Liver (tissue), 9 donors: ENCODE results near the gene PRR36. TPM values are rescaled to one million over a fixed set of nuclear protein-coding genes. Genes with fewer than 3 reads are reported as not detected.

Experiments used
- DNase-seq: peaks from one replicate; pipeline ENCODE4 v3.0.0-alpha.2; 2017; ENCODE audit warnings: low spot score
- H3K27ac ChIP-seq, 2 donors: one replicate each; pipeline ENCODE4 v1.7.0; 2013; ENCODE audit warnings: inconsistent platforms in 2 of 2, low read length in 2 of 2, control low read depth in 1 of 2, low read depth in 1 of 2, mild to moderate bottlenecking in 1 of 2
- H3K27me3 ChIP-seq, 4 donors: one replicate each; pipeline versions ENCODE4 v1.6.1 to v1.7.0; 2013; ENCODE audit warnings: low read length in 3 of 4, inconsistent platforms in 1 of 4, mild to moderate bottlenecking in 1 of 4, moderate library complexity in 1 of 4; ENCODE audit not compliant: control insufficient read depth in 4 of 4, insufficient read depth in 4 of 4
- H3K36me3 ChIP-seq, 4 donors: one replicate each; pipeline versions ENCODE4 v1.6.1 to v1.7.0; 2013; ENCODE audit warnings: low read length in 3 of 4, mild to moderate bottlenecking in 3 of 4, low read depth in 1 of 4, moderate library complexity in 1 of 4; ENCODE audit not compliant: control insufficient read depth in 4 of 4, insufficient read depth in 3 of 4
- H3K4me1 ChIP-seq, 4 donors: one replicate each; pipeline versions ENCODE4 v1.6.1 to v1.7.0; 2013; ENCODE audit warnings: low read length in 3 of 4, mild to moderate bottlenecking in 3 of 4, moderate library complexity in 1 of 4; ENCODE audit not compliant: control insufficient read depth in 4 of 4, insufficient read depth in 4 of 4
- H3K4me3 ChIP-seq, 3 donors: one replicate each; pipeline versions ENCODE4 v1.6.1 to v1.7.0; 2013; ENCODE audit warnings: low read length in 3 of 3, control low read depth in 1 of 3, low read depth in 1 of 3, mild to moderate bottlenecking in 1 of 3
- H3K9ac ChIP-seq, 2 donors: one replicate each; pipeline ENCODE4 v1.7.0; 2013; ENCODE audit warnings: low read length in 2 of 2, mild to moderate bottlenecking in 2 of 2, moderate library complexity in 2 of 2, control low read depth in 1 of 2, low read depth in 1 of 2
- H3K9me3 ChIP-seq, 4 donors: one replicate each; pipeline versions ENCODE4 v1.6.1 to v1.7.0; 2013; ENCODE audit warnings: low read length in 3 of 4; ENCODE audit not compliant: control insufficient read depth in 4 of 4
- EGR1 ChIP-seq, 2 donors: IDR thresholded peaks; 2 replicates each; pipeline ENCODE4 v1.6.1; 2016 to 2018; ENCODE audit warnings: antibody characterized with exemption in 2 of 2, low read depth in 2 of 2
- FOXA1 ChIP-seq: IDR thresholded peaks from 2 replicates; pipeline ENCODE4 v1.6.1; 2016; ENCODE audit warnings: antibody characterized with exemption
- FOXA2 ChIP-seq: IDR thresholded peaks from 2 replicates; pipeline ENCODE4 v1.6.1; 2016; ENCODE audit warnings: antibody characterized with exemption
- GABPA ChIP-seq, 2 donors: IDR thresholded peaks in 1 of 2; conservative IDR thresholded peaks in 1 of 2; 2 replicates each; pipeline ENCODE4 v1.6.1; 2016; ENCODE audit warnings: antibody characterized with exemption in 2 of 2, mild to moderate bottlenecking in 1 of 2, moderate library complexity in 1 of 2
- HNF4A ChIP-seq, 2 donors: conservative IDR thresholded peaks; 2 replicates each; pipeline ENCODE4 v1.6.1; 2016; ENCODE audit warnings: antibody characterized with exemption in 2 of 2, mild to moderate bottlenecking in 2 of 2
- HNF4G ChIP-seq: IDR thresholded peaks from 2 replicates; pipeline ENCODE4 v1.6.1; 2016; ENCODE audit warnings: antibody characterized with exemption
- NR2F2 ChIP-seq: IDR thresholded peaks from 2 replicates; pipeline ENCODE4 v1.6.1; 2016; ENCODE audit warnings: antibody characterized with exemption
- RAD21 ChIP-seq, 2 donors: IDR thresholded peaks; 2 replicates each; pipeline ENCODE4 v1.6.1; 2016; ENCODE audit warnings: antibody characterized with exemption in 2 of 2, mild to moderate bottlenecking in 2 of 2
- WGBS: extraction: QIAGEN DNeasy Blood & Tissue Kit; methylation state at CpG from one replicate; pipeline ENCODE4 v1.1.7; 2013; 5-methylcytosine and 5-hydroxymethylcytosine counted together
- polyA plus RNA-seq, 2 donors: library from polyadenylated mRNA; stranded (reverse) in 1 of 2; unstranded in 1 of 2; fragments of 200-250 nt in 1 of 2; fragments of >200 nt in 1 of 2; fragmentation: Nextera tagmentation in 1 of 2; extraction: Ambion mirVana in 1 of 2; gene quantifications; one replicate each; pipeline versions ENCODE4 v1.2.1 to v1.2.3, GENCODE V29; 2013 to 2015
- total RNA-seq, 2 donors: library from RNA; depleted of rRNA; stranded (reverse); fragments of >200 nt; gene quantifications; one replicate each; pipeline ENCODE4 v1.2.3, GENCODE V29; 2014
- TF ChIP-seq, protein P1 (sequence below): IDR thresholded peaks from 2 replicates; pipeline ENCODE4 v1.6.1; 2016; ENCODE audit warnings: antibody characterized with exemption
- TF ChIP-seq, protein P2 (sequence below): IDR thresholded peaks from 2 replicates; pipeline ENCODE4 v1.6.1; 2016; ENCODE audit warnings: antibody characterized with exemption
- TF ChIP-seq, protein P3 (sequence below): IDR thresholded peaks from 2 replicates; pipeline ENCODE4 v1.6.1; 2016; ENCODE audit warnings: antibody characterized with exemption, mild to moderate bottlenecking
- donor health status: healthy.
- donor health status: healthy.
- donor health status: healthy.
- donor health status: healthy.
- donor health status: healthy.

PRR36 gene
- total and polyA plus RNA-seq, 4 donors = 0.02 to 0.03 TPM; not detected in 2

DNA sequence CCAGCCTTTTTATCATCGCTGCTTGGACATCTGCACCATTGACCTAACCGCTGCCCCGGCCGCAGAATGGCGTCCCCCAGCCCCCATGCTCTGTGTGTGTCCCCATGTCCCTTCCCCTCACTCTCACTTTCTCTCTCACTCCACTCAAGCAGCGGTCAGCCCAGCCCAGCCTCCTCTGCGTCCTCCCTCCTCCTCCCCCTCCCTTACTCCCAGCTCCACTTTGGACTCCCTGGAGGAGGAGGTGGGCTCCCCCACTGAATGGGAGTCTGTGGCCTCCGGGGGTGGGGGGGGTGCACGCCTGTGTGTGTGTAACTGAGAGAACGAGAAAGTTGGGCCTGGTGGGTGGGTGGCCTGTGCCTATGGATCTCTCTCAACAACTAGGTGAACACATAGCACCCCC, 31.7 kb upstream of the PRR36 start:
- peak; percentile 30 for DNase-seq
- Histone ChIP-seq H3K27me3 (no peaks in the 10 kb centered on the region), H3K4me3 (no peak overlapping the region), H3K36me3 (peaks cover 0 to 10% (median 4%) of the 10 kb centered on the region in 4 donors), H3K27ac (no peak overlapping the region), H3K9me3 (no peaks in the 10 kb centered on the region), H3K4me1 (peaks cover 8 to 35% (median 21%) of the 10 kb centered on the region in 4 donors), H3K9ac (no peak overlapping the region)
- 91% methylated on average over 10 of the region's 10 CpGs for WGBS
- no peak for TF ChIP-seq HNF4G
- no peak for TF ChIP-seq FOXA2
- no peak for TF ChIP-seq HNF4A (conservative IDR thresholded peaks at IDR 0.05)

DNA sequence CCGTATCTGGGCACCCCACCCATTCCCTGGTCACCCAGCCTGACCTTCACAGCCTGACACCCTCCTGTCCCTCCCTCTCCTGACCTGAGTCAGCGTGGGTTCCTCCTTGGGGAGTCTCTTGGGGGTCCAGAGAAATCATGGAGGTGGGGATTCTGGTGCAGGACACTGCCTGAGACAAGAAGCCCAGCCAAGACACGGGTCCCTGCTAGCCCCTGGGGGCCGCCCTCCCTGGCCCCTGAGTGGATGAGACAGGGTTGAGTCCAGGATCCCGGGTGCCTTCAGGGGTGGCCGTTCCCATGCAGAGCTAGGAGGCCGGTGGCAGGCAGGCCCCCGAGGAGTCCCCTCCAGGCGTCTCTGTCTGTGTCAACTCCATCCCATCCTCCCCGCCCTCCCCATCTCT, 31.1 kb upstream of the PRR36 start:
- no peak for TF ChIP-seq FOXA2
- no peak for TF ChIP-seq HNF4G
- no peak for TF ChIP-seq RAD21 (IDR thresholded peaks at IDR 0.05)
- H3K27me3 ChIP-seq = no peaks in the 10 kb centered on the region
- H3K36me3 ChIP-seq = peaks cover 0 to 5% (median 2%) of the 10 kb centered on the region in 4 donors
- no peak overlapping the region for H3K4me3 ChIP-seq
- no peaks in the 10 kb centered on the region for H3K9me3 ChIP-seq
- peak; percentile 30 for DNase-seq
- H3K4me1 ChIP-seq = peaks cover 8 to 35% (median 21%) of the 10 kb centered on the region in 4 donors
- WGBS = 81% methylated on average over 10 of the region's 10 CpGs
- H3K27ac ChIP-seq = no peak overlapping the region
- H3K9ac ChIP-seq = no peak overlapping the region

DNA sequence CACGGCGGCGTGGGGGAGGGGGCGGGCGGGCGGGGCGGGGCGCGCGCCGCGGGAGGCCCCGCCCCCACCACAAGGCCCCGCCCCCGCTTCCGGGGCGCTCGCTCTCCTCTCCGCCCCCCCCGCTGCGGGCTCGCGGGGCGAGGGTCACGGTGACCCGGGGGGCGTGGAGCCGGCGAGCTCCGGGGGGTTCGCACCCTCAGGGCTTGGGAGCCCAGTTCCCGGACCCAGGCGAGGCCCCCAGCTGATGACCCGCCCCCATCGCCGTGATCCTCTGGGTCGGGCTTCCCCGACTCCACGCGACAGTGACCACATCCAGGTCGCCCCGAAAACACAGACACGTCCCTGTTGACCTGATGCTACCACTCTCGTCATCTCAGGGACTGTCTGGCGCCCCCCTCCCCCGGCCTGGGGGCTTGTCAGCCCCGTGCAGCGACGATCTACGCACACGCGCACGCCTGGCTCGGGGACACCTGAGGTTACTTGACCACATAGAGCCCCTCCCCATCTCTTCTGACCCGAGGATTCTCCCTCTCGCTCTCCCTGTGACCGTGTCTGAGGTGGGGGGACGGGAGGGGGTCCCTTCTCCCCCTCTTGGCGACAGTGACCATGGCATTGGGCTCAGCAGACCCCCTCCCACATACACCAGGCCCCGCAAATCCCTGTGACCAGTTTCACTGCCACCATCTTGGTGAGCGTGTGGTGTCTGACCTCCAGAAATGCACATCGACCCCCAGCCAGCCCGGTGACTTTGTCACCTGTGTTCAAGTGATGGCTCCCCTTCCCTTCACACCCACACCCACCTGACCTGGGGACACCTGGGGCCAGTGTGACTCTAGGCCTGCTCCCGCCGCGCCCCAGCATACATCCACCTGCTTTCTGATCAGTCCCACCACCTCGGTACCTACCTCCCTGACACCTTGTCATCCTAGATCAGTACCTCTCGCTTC, 30.2 kb upstream of the PRR36 start:
- Histone ChIP-seq H3K36me3 (peaks cover 0 to 4% (median 0%) of the 10 kb centered on the region in 4 donors), H3K9ac (peak overlapping the region; percentile 26 to 96), H3K27me3 (no peaks in the 10 kb centered on the region), H3K9me3 (no peaks in the 10 kb centered on the region), H3K4me1 (peaks cover 8 to 35% (median 21%) of the 10 kb centered on the region in 4 donors), H3K4me3 (peak overlapping the region; percentile 78 to 89 (median 85)), H3K27ac (peak overlapping the region; percentile 58 to 81)
- TF ChIP-seq GABPA (IDR thresholded peaks at IDR 0.05 in 1 of 2, conservative IDR thresholded peaks at IDR 0.05 in 1 of 2) (no peak), HNF4A (conservative IDR thresholded peaks at IDR 0.05) (no peak), EGR1 (IDR thresholded peaks at IDR 0.05; ENCODE audit: low read depth in 2 of 2) (no peak), FOXA2 (no peak), RAD21 (IDR thresholded peaks at IDR 0.05) (no peak)
- WGBS = 9% methylated on average over 68 of the region's 68 CpGs
- no peak for DNase-seq

DNA sequence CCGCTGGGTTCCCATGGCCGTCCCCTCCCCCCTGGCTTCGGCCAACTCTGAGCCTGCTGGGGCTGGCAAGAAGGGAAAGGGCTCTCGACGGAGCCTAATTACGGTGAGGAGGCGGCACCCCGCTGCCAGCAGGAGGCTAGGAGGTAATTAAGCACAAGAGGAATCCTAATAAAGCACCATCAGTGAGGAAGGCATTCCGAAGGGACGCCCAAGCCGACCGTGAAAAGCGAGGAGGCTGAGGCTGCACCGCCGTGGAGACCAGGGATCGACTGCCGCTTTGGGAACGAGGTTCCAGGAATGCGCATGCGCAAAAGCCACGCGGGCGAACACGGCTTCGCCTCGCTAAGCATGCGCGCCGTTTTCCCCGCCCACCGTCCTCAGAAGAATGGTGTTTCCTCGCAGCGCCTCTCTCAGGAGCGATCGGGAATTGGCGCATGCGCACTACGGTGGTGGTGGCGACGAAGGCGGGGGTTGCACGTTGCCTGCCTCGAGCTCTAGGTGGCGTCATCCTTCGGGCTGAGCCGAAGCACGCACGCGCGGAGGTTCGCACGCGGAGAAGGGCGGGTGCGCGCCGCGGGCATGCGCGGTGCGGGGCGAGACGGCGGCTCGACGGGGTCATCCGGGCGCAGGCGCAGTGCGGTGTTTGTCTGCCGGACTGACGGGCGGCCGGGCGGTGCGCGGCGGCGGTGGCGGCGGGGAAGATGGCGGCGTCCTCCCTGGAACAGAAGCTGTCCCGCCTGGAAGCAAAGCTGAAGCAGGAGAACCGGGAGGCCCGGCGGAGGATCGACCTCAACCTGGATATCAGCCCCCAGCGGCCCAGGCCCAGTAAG, 29.3 kb upstream of the PRR36 start, which contains the start of gene MAP2K7:
Gene MAP2K7, plus strand, starts transcription at position 634 of the 830 bp plus-strand sequence. Its CDS starts 68 bp downstream, at position 702.
- under 1% methylated on average over 89 of the region's 89 CpGs for WGBS
- H3K4me1 ChIP-seq = peaks cover 8 to 35% (median 21%) of the 10 kb centered on the region in 4 donors
- peaks cover 0 to 1% (median 0%) of the 10 kb centered on the region in 4 donors for H3K36me3 ChIP-seq
- H3K9me3 ChIP-seq = no peaks in the 10 kb centered on the region
- peak within 1 kb of the TSS; percentile 26 to 96 for H3K9ac ChIP-seq
- DNase-seq = peak; percentile 100
- peak within 1 kb of the TSS; percentile 78 to 89 (median 85) for H3K4me3 ChIP-seq
- peak within 1 kb of the TSS; percentile 82 to 90 for H3K27ac ChIP-seq
- no peaks in the 10 kb centered on the region for H3K27me3 ChIP-seq
- TF ChIP-seq FOXA1 (no peak), NR2F2 (no peak), GABPA (IDR thresholded peaks at IDR 0.05 in 1 of 2, conservative IDR thresholded peaks at IDR 0.05 in 1 of 2) (no peak), HNF4A (conservative IDR thresholded peaks at IDR 0.05) (peak in 1 of 2 donors; percentile 1)
- TF ChIP-seq, protein P1, sequence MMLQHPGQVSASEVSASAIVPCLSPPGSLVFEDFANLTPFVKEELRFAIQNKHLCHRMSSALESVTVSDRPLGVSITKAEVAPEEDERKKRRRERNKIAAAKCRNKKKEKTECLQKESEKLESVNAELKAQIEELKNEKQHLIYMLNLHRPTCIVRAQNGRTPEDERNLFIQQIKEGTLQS = no peak
- TF ChIP-seq, protein P2, sequence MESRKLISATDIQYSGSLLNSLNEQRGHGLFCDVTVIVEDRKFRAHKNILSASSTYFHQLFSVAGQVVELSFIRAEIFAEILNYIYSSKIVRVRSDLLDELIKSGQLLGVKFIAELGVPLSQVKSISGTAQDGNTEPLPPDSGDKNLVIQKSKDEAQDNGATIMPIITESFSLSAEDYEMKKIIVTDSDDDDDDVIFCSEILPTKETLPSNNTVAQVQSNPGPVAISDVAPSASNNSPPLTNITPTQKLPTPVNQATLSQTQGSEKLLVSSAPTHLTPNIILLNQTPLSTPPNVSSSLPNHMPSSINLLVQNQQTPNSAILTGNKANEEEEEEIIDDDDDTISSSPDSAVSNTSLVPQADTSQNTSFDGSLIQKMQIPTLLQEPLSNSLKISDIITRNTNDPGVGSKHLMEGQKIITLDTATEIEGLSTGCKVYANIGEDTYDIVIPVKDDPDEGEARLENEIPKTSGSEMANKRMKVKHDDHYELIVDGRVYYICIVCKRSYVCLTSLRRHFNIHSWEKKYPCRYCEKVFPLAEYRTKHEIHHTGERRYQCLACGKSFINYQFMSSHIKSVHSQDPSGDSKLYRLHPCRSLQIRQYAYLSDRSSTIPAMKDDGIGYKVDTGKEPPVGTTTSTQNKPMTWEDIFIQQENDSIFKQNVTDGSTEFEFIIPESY = no peak
- TF ChIP-seq, protein P3, sequence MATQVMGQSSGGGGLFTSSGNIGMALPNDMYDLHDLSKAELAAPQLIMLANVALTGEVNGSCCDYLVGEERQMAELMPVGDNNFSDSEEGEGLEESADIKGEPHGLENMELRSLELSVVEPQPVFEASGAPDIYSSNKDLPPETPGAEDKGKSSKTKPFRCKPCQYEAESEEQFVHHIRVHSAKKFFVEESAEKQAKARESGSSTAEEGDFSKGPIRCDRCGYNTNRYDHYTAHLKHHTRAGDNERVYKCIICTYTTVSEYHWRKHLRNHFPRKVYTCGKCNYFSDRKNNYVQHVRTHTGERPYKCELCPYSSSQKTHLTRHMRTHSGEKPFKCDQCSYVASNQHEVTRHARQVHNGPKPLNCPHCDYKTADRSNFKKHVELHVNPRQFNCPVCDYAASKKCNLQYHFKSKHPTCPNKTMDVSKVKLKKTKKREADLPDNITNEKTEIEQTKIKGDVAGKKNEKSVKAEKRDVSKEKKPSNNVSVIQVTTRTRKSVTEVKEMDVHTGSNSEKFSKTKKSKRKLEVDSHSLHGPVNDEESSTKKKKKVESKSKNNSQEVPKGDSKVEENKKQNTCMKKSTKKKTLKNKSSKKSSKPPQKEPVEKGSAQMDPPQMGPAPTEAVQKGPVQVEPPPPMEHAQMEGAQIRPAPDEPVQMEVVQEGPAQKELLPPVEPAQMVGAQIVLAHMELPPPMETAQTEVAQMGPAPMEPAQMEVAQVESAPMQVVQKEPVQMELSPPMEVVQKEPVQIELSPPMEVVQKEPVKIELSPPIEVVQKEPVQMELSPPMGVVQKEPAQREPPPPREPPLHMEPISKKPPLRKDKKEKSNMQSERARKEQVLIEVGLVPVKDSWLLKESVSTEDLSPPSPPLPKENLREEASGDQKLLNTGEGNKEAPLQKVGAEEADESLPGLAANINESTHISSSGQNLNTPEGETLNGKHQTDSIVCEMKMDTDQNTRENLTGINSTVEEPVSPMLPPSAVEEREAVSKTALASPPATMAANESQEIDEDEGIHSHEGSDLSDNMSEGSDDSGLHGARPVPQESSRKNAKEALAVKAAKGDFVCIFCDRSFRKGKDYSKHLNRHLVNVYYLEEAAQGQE = peak; percentile 26
